Measurements from ENCODE around the gene KRT73. TPM values are rescaled to one million over a fixed set of nuclear protein-coding genes. Genes with fewer than 3 reads are reported as not detected.
"Not testable (repeated sequence)": the region's sequence is repeated elsewhere in the genome, so short reads cannot be mapped to it uniquely, and the experiment has no call there.

The KRT73 gene
- total RNA-seq, 1 donor from 2014 or later: not detected

- no peak for DNase-seq (ENCODE audit: low spot score, unreplicated experiment)
- peaks cover 57% of the 10 kb centered on the region for H3K27me3 Mint-ChIP-seq
- H3K4me1 Mint-ChIP-seq (ENCODE audit: low read depth): peaks cover 5% of the 10 kb centered on the region
Observed at GRCh38 chr12:52598966-52599365, 19.4 kb downstream of the KRT73 start.

GRCh38 chr12:52594237-52594636, 24.1 kb downstream of the KRT73 start:
- peaks cover 45% of the 10 kb centered on the region for H3K27me3 Mint-ChIP-seq
- not testable (repeated sequence) for H3K36me3 Mint-ChIP-seq (ENCODE audit: insufficient read depth); DNase-seq (ENCODE audit: low spot score, unreplicated experiment); H3K9me3 Mint-ChIP-seq (ENCODE audit: low read depth); H3K27ac Mint-ChIP-seq; H3K4me3 Mint-ChIP-seq (ENCODE audit: low read depth); H3K4me1 Mint-ChIP-seq (ENCODE audit: low read depth)

More at GRCh38 chr12:52598966-52599365, 19.4 kb downstream of the KRT73 start:
- Mint-ChIP-seq H3K9me3 (ENCODE audit: low read depth) (no peaks in the 10 kb centered on the region), H3K36me3 (ENCODE audit: insufficient read depth) (no peaks in the 10 kb centered on the region), H3K4me3 (ENCODE audit: low read depth) (no peak overlapping the region), H3K27ac (no peak overlapping the region)
- TF ChIP-seq CTCF (IDR thresholded peaks at IDR 0.05; ENCODE audit: unreplicated experiment): no peak

GRCh38 chr12:52591521-52591920, 26.8 kb downstream of the KRT73 start:
- Mint-ChIP-seq H3K4me1 (ENCODE audit: low read depth) (peaks cover 5% of the 10 kb centered on the region), H3K4me3 (ENCODE audit: low read depth) (no peak overlapping the region), H3K27me3 (peaks cover 40% of the 10 kb centered on the region), H3K27ac (no peak overlapping the region), H3K9me3 (ENCODE audit: low read depth) (no peaks in the 10 kb centered on the region), H3K36me3 (ENCODE audit: insufficient read depth) (no peaks in the 10 kb centered on the region)
- no peak for DNase-seq (ENCODE audit: low spot score, unreplicated experiment)
- TF ChIP-seq CTCF (IDR thresholded peaks at IDR 0.05; ENCODE audit: unreplicated experiment): no peak

- no peak overlapping the region for H3K4me3 Mint-ChIP-seq (ENCODE audit: low read depth)
- H3K36me3 Mint-ChIP-seq (ENCODE audit: insufficient read depth): no peaks in the 10 kb centered on the region
- DNase-seq (ENCODE audit: low spot score, unreplicated experiment): no peak
- no peak for TF ChIP-seq CTCF (IDR thresholded peaks at IDR 0.05; ENCODE audit: unreplicated experiment)
- H3K27ac Mint-ChIP-seq: no peak overlapping the region
- no peaks in the 10 kb centered on the region for H3K4me1 Mint-ChIP-seq (ENCODE audit: low read depth)
- no peaks in the 10 kb centered on the region for H3K9me3 Mint-ChIP-seq (ENCODE audit: low read depth)
- peaks cover 52% of the 10 kb centered on the region for H3K27me3 Mint-ChIP-seq
Observed at GRCh38 chr12:52590021-52590420, 28.3 kb downstream of the KRT73 start.

- Mint-ChIP-seq H3K4me1 (ENCODE audit: low read depth) (no peaks in the 10 kb centered on the region), H3K27me3 (peaks cover 42% of the 10 kb centered on the region), H3K4me3 (ENCODE audit: low read depth) (no peak overlapping the region), H3K36me3 (ENCODE audit: insufficient read depth) (no peaks in the 10 kb centered on the region), H3K9me3 (ENCODE audit: low read depth) (no peaks in the 10 kb centered on the region), H3K27ac (no peak overlapping the region)
- TF ChIP-seq CTCF (IDR thresholded peaks at IDR 0.05; ENCODE audit: unreplicated experiment): no peak
- DNase-seq (ENCODE audit: low spot score, unreplicated experiment): no peak
Observed at GRCh38 chr12:52587563-52587962, 30.8 kb downstream of the KRT73 start.

- DNase-seq (ENCODE audit: low spot score, unreplicated experiment): no peak
- Mint-ChIP-seq H3K4me1 (ENCODE audit: low read depth) (no peaks in the 10 kb centered on the region), H3K27me3 (peaks cover 43% of the 10 kb centered on the region), H3K4me3 (ENCODE audit: low read depth) (no peak overlapping the region), H3K9me3 (ENCODE audit: low read depth) (no peaks in the 10 kb centered on the region), H3K27ac (no peak overlapping the region), H3K36me3 (ENCODE audit: insufficient read depth) (no peaks in the 10 kb centered on the region)
- TF ChIP-seq CTCF (IDR thresholded peaks at IDR 0.05; ENCODE audit: unreplicated experiment): no peak
Observed at GRCh38 chr12:52585946-52586345, 32.4 kb downstream of the KRT73 start.
